ENCODE data around the gene E4F1. TPM values are rescaled to one million over a fixed set of nuclear protein-coding genes. Genes with fewer than 3 reads are reported as not detected.

E4F1 gene
- total RNA-seq, 1 experiment from 2014 or later: 30.1 TPM

GRCh38 chr16:2206420-2206779 is 17.0 kb upstream of the E4F1 start:
- peaks cover 14% of the 10 kb centered on the region for H3K4me1 Mint-ChIP-seq (ENCODE audit: low read depth, unreplicated experiment)
- H3K27me3 Mint-ChIP-seq (ENCODE audit: insufficient read depth, unreplicated experiment): no peaks in the 10 kb centered on the region
- no peak for DNase-seq
- peaks cover 8% of the 10 kb centered on the region; the same call in 1 of the 2 replicates for H3K4me1 ChIP-seq
- peak overlapping the region; percentile 90 for H3K4me3 ChIP-seq (ENCODE audit: low read depth, low read length)
- H3K27ac Mint-ChIP-seq (ENCODE audit: unreplicated experiment): peak overlapping the region; percentile 1
- ChIA-PET CTCF (no interaction called here), POLR2A (interaction anchor here (0.6 to 1.3 kb wide), 2 partner anchors 9 to 51 kb away, joined by 3 to 5 read pairs; partner anchors contain the start of genes PGP and TRAF7)
- H3K36me3 ChIP-seq (ENCODE audit: control insufficient read depth, insufficient read depth, low read length): peaks cover 3% of the 10 kb centered on the region
- H3K4me3 Mint-ChIP-seq (ENCODE audit: unreplicated experiment): peak overlapping the region; percentile 72
- no peak for TF ChIP-seq CTCF (IDR thresholded peaks at IDR 0.05; ENCODE audit: insufficient read depth in 1 of 2, low read depth in 1 of 2, low read length in 1 of 2, severe bottlenecking in 1 of 2, unreplicated experiment in 1 of 2)
- H3K27me3 ChIP-seq (replicated peaks; ENCODE audit: control insufficient read depth, insufficient read depth, low read length): no peaks in the 10 kb centered on the region
- BruUV-seq (replicated peaks): TSS peak; percentile 47
- intact Hi-C loops (cut with micrococcal nuclease; ENCODE audit: unreplicated experiment): no loop called here
- H3K9me3 Mint-ChIP-seq (ENCODE audit: unreplicated experiment): no peaks in the 10 kb centered on the region
- H3K9me3 ChIP-seq: no peaks in the 10 kb centered on the region
- H3K36me3 Mint-ChIP-seq (ENCODE audit: insufficient read depth, unreplicated experiment): peaks cover 63% of the 10 kb centered on the region

DNA sequence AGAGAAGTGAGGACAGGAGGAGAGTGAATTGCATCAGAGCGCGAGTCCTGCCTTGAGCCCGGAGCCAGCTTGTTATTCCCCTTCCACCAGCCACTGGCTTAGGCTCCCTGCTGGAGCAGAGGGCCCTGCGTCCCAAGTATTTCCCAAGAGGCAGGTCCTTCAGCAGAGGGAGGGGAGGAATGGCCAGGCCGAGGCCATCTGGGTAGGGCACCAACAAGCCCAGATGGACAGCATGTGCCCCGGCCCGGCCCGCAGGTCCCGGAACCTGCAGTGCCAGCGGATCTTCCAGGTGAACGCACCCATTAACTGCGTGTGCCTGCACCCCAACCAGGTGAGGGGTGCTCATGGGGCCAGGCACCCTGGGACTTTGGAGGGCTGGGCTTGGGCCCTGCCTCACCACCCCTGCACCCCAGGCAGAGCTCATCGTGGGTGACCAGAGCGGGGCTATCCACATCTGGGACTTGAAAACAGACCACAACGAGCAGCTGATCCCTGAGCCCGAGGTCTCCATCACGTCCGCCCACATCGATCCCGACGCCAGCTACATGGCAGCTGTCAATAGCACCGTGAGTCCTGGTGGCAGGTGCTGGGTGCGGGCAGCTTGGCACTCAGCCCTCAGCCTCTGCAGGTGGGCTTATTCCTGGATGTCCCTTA is 16.5 kb upstream of the E4F1 start:
- POLR2A ChIA-PET: interaction anchor here (0.6 to 1.3 kb wide), 2 partner anchors 8 to 52 kb away, joined by 3 to 5 read pairs; partner anchors contain the start of genes PGP and TRAF7
- H3K27me3 Mint-ChIP-seq (ENCODE audit: insufficient read depth, unreplicated experiment): no peaks in the 10 kb centered on the region
- H3K4me1 ChIP-seq: peaks cover 8% of the 10 kb centered on the region; the same call in 1 of the 2 replicates
- H3K36me3 ChIP-seq (ENCODE audit: control insufficient read depth, insufficient read depth, low read length): peaks cover 3% of the 10 kb centered on the region
- peaks cover 14% of the 10 kb centered on the region for H3K4me1 Mint-ChIP-seq (ENCODE audit: low read depth, unreplicated experiment)
- no peaks in the 10 kb centered on the region for H3K27me3 ChIP-seq (replicated peaks; ENCODE audit: control insufficient read depth, insufficient read depth, low read length)
- DNase-seq: no peak
- BruUV-seq (replicated peaks): no TSS peak
- peak overlapping the region; percentile 72 for H3K4me3 Mint-ChIP-seq (ENCODE audit: unreplicated experiment)
- no peak for TF ChIP-seq CTCF (IDR thresholded peaks at IDR 0.05; ENCODE audit: insufficient read depth in 1 of 2, low read depth in 1 of 2, low read length in 1 of 2, severe bottlenecking in 1 of 2, unreplicated experiment in 1 of 2)
- H3K27ac Mint-ChIP-seq (ENCODE audit: unreplicated experiment): peak overlapping the region; percentile 76
- no peaks in the 10 kb centered on the region for H3K9me3 ChIP-seq
- CTCF ChIA-PET: no interaction called here
- H3K4me3 ChIP-seq (ENCODE audit: low read depth, low read length): peak overlapping the region; percentile 90; the same call in 1 of the 2 replicates
- intact Hi-C loops (cut with micrococcal nuclease; ENCODE audit: unreplicated experiment): no loop called here
- peaks cover 67% of the 10 kb centered on the region for H3K36me3 Mint-ChIP-seq (ENCODE audit: insufficient read depth, unreplicated experiment)
- no peaks in the 10 kb centered on the region for H3K9me3 Mint-ChIP-seq (ENCODE audit: unreplicated experiment)

DNA sequence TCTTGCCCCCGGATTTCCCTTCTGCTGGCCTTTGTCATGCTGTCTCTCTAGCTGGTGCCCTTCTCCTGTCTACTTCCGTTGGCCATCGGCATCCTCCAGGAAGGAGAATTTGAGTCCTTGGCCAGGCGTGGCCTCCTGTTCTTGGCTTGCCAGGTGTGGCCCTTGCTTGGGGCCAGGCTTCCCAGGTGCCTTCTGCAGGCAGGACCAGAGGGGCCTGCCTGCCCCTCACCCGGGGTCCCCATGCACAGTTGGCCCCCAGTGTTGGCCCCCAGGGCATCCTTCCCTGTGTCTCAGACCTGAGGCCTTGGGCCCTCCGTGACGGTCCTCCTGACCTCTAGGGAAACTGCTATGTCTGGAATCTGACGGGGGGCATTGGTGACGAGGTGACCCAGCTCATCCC is 15.5 kb upstream of the E4F1 start:
- Mint-ChIP-seq H3K9me3 (ENCODE audit: unreplicated experiment) (no peaks in the 10 kb centered on the region), H3K27me3 (ENCODE audit: insufficient read depth, unreplicated experiment) (no peaks in the 10 kb centered on the region), H3K4me1 (ENCODE audit: low read depth, unreplicated experiment) (peaks cover 14% of the 10 kb centered on the region), H3K4me3 (ENCODE audit: unreplicated experiment) (peak overlapping the region; percentile 61), H3K27ac (ENCODE audit: unreplicated experiment) (peak overlapping the region; percentile 76), H3K36me3 (ENCODE audit: insufficient read depth, unreplicated experiment) (peaks cover 68% of the 10 kb centered on the region)
- Histone ChIP-seq H3K9me3 (no peaks in the 10 kb centered on the region), H3K4me1 (peaks cover 16% of the 10 kb centered on the region), H3K27me3 (replicated peaks; ENCODE audit: control insufficient read depth, insufficient read depth, low read length) (no peaks in the 10 kb centered on the region), H3K4me3 (ENCODE audit: low read depth, low read length) (no peak overlapping the region), H3K36me3 (ENCODE audit: control insufficient read depth, insufficient read depth, low read length) (peaks cover 6% of the 10 kb centered on the region)
- intact Hi-C loops (cut with micrococcal nuclease; ENCODE audit: unreplicated experiment): no loop called here
- BruUV-seq (replicated peaks): no TSS peak
- CTCF ChIA-PET: no interaction called here
- DNase-seq: no peak
- POLR2A ChIA-PET: no interaction called here
- TF ChIP-seq CTCF (IDR thresholded peaks at IDR 0.05; ENCODE audit: insufficient read depth in 1 of 2, low read depth in 1 of 2, low read length in 1 of 2, severe bottlenecking in 1 of 2, unreplicated experiment in 1 of 2): no peak

All from Caco-2 (cell line).